NCI-H1105 treated with DMSO at 0.1 percent for 48 hours (cell line): ENCODE data around the gene BEND5.

Experiments
- DNase-seq: peaks from one replicate; lab custom pipeline; 2025; lab: John Stamatoyannopoulos, UW

Gene BEND5

DNA sequence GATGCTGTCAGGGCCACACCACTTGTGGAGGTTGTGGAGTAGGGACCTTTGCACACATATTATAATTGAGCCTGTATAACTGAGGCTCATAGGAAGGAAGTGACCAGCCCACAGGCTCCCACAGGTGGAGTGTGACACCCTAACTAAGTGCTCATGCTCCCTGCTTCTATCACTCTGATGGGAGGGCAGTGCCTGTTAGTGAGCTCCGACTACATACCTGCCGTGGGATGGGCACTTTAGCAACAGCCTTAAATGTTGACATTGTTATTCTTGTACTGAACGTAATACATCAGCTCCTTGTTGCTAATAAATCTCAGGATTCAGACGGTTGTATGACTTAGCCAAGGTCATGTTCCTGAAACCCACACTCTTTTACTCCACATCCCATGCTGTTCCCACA, 58.0 kb downstream of the BEND5 start:
- DNase-seq = no peak

DNA sequence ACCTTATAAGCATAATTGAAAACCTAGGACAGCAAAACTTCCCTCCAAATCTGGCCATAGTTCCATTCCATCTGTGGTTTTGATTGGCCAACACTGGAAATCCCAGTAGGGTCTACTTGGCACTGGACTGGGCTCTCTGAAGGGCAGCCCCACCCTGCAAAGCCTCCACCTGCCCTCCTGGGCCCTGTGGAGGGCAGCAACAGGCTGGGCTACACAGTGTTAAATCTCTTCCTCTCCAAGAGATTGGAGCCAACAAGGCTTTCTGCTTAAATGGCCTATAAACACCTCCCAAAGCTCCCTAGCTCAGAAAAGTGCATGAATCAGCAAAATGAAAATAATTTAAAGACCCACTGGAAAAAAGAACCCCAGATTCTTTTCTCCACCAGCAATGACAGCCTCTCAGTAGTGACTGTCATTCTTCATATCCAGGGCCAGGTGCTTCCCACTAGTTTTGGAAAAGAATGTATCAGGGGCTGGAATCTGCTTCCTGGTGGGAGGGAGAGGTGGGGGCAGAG, 58.5 kb downstream of the BEND5 start:
- DNase-seq = no peak

DNA sequence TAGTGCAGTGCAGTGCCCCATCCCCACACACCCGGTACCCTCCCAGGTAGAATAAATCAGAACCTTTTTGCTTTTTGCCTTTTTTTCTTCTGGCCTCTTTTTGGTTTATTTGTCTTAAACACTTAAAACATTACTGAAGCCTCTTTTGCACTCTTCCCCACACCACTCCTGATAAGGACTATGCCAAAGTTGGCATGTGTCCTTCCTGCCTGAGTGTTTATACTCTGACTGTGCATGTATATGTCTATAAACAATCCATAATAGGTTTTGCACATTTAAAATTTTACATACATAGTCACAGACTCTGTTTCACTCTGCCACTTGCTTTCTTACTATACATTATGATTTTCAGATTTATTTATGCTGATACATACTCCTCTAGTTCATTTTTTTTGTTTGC, 59.6 kb downstream of the BEND5 start:
- no peak for DNase-seq

DNA sequence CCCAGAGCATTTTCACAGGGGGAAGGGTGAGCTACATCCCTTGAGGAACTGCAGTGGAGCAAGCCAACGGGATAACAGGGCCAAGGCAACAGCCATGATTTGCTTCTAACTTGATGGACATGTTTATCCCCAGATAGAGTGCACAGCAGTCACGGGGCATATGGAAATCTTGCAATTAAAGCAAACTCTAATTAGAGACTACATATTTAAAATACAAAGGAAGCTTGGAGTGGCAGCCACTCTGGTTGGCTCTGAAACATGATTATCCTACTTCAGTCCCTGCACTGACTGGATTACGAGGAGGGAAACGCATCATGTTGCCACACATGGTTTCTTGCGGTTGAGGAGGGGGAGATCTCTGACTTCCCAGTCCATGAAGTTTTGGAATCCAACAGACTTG, 60.8 kb downstream of the BEND5 start:
- DNase-seq = no peak

DNA sequence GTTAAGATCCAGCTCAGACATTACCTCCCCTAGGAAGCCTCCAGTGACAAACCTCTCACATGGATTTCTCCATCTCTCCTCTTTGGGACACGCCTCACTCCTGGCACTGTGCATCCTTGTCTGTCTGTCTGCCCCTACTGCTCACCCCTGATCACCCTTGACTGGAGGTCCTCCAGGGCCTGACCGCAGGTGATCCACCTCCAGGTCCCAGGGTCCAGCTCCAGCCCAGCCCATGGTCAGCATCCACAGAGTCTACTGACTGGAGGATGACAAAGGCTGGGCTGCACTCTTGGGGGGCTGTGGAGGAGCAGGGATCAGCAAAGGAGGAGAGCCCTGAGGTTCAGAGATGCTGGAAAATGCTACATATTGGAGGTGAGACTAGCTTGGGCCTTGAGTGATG, 65.8 kb downstream of the BEND5 start:
- DNase-seq = no peak

DNA sequence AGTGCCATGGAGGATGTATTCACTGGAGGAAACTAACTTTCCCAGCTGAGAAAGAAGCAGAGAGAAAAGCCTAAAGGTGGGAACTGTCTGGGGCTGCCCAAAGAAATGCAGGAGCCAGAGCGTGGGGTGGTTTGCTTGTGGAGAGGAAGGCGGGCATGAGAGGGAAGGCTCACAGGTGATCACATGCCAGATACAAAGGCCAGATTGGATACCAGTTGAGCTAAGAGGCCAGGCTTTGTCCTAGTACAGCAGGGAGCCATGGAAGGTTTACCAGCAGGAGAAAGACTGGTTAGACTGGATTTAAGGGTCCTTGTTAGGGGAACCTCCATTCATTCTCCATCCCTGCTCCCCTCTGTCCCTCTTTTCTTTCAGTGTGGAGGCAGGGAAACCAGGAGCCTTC, 66.4 kb downstream of the BEND5 start:
- DNase-seq = no peak

DNA sequence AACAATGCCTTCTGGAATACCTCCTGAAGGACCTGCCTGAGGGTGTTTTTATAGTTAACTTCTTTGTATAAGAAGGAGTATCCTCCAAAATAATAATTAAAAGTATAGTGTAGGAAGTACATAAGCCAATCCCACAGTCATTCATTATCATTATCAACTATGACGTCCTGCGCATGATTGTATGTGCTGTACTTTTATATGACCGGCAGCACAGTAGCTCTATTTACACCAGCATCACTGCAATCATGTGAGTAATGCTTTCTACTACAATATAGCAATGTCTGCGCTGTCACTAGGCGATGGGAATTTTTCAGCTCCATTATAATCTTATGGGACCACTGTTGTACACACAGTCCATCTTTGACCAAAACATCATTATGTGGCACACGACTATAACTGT, 72.0 kb downstream of the BEND5 start:
- no peak for DNase-seq

DNA sequence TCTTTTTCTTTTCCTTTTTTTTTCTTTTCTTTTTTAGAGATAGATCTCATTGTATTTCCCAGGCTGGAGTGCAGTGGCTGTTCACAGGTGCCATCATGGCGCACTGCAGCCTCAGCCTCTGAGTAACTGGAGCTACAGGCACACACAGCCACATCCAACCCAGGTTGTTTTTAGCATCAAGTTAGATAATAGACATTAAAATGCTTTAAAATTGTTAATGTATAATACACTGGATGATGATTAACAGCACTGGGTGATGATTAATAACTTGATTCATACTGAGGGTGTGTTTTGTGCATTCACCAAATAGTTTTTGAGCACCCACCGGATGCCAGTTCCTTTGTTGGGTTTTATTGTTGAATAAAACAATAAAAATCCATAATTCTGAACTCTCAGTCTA, 75.2 kb downstream of the BEND5 start:
- no peak for DNase-seq

DNA sequence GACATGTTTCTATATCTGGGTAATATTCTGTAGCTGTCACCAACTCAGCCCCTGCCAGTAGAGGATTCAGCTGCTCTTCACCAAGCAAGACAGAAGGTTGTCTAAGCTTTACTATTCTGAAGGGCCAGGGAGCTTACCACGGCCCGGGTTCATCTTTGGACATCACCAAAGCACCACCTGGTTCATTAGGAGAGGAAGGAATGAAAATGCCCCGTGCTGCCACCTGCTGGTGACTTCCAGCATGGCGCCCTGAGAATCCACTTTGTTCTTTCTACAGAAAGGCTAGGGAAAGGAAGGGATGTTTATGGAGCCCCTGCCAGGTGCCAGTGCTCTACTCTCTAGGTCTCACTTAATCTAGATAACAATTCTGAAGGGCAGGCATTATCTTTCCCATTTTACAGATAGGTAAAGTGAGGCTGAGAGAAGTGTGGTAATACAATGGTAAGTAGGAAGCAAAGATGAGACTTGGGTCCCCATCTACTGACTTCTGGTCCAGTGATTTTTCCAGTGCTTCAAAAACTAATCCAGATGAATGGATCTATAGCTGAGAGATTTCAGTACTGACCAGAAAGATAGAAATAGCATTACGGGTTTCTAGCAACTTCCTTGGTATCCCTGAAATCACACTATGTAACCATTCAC, 79.5 kb downstream of the BEND5 start:
- peak; percentile 42 for DNase-seq

DNA sequence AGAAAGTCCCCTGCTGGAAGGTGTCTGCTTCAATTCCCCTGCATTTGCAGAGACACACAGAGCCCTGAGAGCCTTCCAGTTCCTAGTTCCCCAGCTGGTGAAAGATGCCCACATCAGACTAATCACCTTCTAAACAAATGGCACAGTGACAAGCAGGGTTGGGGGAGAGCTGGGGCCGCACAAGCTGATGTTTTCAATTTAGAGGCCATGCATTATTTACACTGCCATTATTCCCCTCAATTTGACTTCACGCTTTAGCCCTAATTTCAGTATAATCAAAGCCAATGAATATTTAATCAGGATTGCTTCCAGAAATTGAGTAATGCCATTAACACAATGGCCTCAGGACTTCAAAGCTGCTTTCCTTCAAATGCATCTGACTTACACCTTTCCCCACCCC, 81.5 kb downstream of the BEND5 start:
- DNase-seq = peak; percentile 83

DNA sequence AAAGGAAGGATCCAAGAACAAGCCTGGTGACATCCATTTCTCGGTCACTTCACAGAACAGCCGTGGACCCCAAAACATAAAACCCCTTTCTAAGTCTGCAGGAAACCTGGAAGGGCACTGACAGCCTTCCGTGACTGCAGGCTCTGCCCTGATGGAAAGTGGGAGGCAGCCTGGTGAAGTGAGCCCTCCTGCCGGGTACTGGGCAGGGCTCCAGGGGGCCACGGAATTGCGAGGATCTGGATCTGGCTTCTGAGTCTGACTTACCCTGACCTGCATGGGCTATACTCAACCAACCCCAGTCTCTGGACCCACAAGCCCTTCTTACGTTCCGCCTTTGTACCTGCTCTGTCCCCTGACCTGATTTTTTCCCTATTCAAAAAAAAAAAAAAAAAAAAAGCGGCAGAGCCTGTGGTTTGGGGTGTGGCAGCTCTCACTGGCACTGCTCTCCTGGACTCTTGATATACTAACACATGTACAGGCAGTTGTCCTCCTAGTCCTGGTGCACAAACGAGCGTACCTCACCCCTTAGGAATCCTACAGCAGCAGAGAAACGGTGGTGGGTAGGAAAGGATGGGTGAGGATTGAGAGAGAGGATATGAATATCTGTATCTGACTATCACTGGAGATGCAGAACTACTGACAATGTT, 82.9 kb downstream of the BEND5 start:
- no peak for DNase-seq

DNA sequence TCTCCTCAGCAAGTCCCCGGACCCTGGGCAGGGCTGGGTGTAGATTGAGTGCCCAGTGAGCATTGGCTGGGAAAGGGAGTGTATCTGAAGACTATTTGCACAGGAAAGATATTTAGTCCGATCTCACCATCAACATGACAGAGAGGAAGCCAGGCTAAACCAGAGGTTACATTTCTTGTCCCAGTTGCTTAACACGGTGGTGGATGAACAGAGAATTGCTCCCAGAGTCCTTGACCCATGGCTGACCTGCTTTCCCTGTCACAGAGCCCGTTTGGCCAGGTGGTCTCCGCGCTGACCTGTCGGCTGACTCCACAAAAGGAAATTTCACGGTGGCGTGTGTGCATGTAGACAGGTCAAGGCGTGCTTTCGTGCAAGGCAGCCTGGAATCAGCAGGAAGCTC, 83.5 kb downstream of the BEND5 start:
- DNase-seq = no peak

DNA sequence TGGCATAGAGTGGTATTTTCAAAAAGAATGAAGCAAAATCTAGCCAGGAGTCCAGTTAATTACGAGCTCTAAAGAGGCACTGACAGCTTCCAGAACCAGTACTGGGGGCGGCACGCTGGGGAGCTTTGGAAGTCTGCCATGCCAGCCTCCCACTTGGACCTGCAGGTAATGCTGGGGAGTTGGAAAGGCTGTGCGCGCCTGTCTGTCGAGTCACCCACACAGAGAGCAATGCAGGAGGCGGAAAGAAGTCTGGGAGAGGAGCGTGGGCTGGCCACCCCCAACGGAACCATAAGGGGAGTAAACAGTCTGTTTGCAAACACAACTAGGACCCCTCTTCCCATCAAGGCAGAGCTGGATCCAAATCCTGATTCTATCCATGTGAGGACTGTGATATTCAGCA, 84.5 kb downstream of the BEND5 start:
- no peak for DNase-seq

DNA sequence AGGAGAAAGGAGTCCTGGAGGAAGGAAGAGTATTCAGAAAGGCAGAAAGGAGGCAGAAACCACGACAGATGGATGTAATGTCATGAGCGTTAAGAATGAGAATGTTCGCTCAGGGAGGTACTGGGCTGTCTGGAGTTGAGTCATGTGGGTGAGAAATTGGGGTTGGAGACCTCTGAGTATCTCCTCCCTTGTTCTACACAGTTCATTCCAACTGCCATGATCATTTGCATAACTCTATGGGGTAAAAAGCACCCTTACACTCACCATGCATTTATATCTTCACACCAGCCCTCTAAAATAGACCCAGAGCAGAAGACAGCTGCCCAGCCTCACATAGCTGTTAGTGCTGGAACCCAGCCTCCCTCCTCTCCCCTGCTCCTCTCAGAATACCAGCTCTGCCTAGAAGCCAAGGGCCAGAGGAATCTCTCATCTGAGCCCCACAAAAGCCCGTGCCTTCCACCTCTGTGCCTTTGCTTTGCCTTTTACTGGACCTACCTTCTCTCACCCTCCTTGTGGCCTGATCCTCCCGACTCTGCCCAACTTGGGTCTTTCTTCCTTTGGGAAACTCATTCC, 85.2 kb downstream of the BEND5 start:
- no peak for DNase-seq

DNA sequence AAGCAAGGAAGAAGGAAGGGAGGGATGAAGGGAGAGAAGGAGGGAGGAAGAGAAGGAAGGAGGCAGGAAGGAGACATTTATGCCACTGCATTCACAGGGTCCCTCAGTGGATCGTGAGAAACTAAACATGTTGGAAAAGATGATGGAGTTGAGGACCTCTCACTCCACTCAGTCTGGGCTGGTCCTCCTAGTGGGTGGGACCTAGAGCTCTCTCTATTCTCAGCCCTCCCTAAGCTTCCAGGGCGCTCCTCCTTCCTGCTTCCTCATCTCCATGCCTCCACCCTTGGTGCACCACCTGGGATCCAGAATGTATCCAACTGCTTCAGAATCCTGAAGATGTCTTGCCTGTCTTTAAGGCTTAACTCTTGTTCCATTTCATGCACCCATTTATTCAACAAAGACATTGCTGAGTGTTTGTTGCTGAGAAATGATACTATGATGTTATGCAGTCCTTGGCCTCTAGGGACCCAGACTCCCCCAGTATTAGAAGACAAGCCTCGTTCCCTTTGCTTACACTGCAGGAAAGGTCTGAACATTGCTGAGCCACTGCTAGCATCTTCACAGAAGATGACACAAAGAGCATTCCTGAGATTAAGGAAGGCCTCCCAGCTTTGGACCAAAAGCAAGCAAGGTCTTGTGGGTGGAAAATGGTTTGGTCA, 88.5 kb downstream of the BEND5 start:
- DNase-seq = no peak

DNA sequence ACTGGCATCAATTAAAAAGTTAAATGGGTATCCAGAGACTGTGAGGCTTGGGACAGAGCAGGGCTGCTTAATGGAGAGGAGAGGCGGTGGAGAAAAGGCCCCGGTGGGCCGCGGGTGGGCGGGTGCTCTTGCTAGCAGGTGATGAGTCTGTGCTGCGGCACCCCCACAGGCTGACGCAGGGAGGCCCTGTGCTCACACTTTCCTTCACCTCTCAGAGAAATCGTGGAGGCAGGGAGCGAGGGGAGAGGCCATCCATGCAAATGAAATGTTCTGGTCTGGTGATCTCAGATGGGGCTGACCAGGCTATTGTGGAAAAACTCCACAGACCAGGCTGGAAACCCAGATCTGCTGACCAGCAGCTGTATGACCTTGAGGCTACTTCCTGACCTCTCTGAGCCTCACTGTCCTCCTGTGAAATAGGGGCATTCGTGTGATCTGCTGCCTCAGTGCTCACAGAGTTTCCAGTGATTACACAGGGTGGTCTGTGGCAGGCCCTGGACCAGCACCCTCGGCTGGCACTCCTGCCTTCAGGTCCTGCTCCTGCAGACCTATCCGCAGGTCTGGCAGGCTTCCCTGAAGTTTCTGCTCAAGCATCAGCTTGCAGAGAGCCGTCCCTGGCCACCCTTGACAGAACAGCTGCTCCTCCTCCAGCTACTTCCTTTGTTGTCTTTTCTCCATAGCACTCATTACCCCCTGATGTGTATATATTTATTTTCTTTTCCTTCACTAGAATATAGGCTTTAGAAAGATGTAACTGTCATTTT, 89.2 kb downstream of the BEND5 start:
- DNase-seq = peak; percentile 18

DNA sequence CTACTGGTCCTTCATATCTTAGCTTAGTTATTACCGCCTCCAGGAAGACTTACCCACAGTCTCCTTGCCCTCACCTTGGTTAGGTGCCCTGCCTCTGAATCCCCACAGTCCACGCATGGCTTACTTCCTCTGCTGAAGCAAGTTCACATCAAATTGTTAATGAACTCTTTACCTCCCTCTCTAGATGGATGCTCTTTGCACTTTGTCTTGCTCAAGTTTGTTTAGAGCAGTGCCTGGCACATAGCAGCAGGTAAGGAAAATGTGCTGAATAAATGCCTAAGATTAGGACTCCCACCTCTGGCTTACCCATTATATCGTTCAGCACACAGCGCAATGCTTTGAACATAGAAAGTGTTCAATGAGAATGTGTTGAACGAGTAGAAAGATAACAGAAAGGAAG, 90.5 kb downstream of the BEND5 start:
- DNase-seq = no peak

DNA sequence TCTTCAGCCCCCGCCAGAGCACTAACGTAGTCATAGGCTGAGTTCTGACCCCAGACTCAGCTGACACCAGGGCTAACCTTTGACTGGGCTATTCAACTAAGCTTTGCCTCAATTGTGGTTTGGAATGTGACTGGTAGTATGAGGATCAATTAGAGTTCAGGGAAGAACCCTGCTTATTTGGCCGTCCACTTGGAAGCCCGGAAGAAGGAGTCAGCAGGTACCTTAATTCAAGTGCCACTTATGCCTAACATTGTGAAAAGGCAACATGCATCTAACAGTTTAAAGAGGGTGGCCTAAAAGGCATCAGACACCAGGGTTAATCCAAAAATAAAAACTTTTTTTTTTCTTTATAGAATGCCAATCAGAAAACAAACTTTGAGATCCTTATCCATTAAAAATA, 92.3 kb downstream of the BEND5 start:
- no peak for DNase-seq

DNA sequence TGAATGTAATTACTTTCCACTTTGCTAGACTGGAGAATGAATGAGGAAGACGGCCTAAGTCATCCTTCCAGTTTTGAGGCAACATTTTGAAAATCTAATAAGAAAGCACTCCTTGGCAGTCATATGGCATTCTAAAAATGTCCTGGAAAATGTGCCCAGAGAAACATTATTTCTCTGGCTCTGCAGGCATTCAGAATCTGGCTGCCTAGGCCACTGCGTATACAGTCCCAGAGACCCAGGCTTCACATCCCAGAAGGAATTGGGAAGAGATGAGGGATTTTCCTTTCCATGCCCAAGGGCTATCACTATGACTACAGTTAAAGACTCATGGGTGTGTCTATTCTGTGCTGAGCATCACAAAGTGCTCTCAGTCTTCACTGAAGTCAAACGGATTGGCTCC, 92.9 kb downstream of the BEND5 start:
- no peak for DNase-seq

DNA sequence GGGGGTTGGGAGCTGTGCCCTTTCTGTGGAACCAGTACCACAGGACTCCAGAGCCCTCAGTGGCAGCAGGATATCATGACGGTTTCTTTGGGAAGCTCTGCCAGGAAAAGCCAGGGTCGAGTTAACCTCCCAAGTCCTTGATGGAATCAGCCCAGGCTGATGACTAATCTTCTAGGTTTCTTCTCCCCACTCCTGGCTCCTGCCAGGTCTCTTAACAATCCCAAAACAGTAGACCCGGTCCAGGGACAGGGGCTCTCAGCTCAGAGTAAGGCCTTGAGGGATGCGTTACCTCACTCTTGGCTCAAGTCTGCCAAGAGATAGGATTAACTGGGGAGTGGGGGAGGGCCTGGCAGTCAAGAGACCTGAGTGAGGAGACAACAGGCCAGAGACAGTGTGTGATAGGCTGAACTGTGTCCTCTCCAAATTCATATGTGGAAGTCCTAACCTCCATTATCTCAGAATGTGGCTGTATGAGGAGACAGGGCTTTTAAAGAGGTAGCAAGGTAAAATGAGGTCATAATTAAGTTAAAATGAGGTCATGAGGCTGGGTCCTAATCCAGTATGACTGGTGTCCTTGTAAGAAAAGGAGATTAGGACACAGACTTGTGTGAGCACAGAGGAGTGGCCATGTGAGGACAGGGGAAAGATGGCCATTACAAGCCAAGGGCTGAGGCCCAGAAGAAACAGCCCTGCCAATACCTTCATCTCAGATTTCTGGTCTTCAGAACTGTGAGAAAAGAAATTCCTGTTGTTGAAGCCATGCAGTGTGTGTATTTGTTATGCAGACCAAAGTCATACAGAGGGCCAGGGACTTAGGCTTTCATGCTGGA, 95.0 kb downstream of the BEND5 start:
- DNase-seq = no peak

DNA sequence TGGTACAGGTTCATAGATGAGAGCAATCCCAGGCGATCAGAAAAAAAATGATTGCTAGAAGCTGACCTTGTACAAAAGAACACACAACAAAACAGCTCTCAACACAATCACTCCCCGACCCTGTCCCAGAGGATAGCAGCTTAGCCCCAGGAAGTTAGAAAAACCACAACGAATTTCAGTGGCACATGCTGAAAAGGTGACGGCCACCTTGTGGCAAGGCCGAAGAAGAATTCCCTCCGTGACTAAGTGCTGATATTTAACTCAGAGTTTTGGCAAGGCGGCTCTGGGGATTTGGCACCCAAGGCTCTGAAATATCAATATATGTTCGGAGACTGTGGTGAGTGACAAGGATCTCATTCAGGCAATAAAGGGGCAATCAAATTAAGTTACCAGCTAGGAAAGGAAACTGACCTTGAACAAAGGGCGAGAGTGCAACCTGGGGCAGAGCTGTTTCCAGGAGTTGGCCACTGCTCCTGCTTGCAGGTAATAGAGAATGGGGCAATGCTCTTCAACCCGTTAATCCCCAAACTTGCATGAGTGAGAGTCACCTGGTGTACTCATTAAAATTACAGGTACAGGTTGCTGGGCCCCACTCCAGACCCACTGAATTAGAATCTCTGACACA, 96.2 kb downstream of the BEND5 start:
- DNase-seq = no peak
